Esophagus mucosa (tissue), 1 donor: Measurements from ENCODE around the gene SYN1. TPM values are rescaled to one million over a fixed set of nuclear protein-coding genes. Genes with fewer than 3 reads are reported as not detected.
"Not testable (repeated sequence)": the region's sequence is repeated elsewhere in the genome, so short reads cannot be mapped to it uniquely, and the experiment has no call there.

ENCODE experiments used
- ATAC-seq: fragments of 200-7000 bp; cut with Tn5 transposase; one replicate; pipeline ENCODE4 v1.9.1; 2020
- total RNA-seq: library from RNA; stranded (reverse); gene quantifications from one replicate; pipeline ENCODE4 v1.2.4, GENCODE V29; 2023
- donor health status: DM: yes; HTN: yes; CAD: no.

The SYN1 gene
- total RNA-seq, result 0.16 TPM

- ATAC-seq, result peak; percentile 88
Observed at GRCh38 chrX:47619486-47620302, at the start of gene SYN1. Gene SYN1, minus strand, starts transcription at chrX:47619857. Its CDS starts 129 bp downstream, at chrX:47619728.

- not testable (repeated sequence) for ATAC-seq
Observed at GRCh38 chrX:47665797-47666196, 46.1 kb upstream of the SYN1 start.

- ATAC-seq, result no peak
Observed at GRCh38 chrX:47664737-47665136, 45.1 kb upstream of the SYN1 start.

- ATAC-seq, result no peak
Observed at GRCh38 chrX:47662144-47662657, 42.5 kb upstream of the SYN1 start.

DNA sequence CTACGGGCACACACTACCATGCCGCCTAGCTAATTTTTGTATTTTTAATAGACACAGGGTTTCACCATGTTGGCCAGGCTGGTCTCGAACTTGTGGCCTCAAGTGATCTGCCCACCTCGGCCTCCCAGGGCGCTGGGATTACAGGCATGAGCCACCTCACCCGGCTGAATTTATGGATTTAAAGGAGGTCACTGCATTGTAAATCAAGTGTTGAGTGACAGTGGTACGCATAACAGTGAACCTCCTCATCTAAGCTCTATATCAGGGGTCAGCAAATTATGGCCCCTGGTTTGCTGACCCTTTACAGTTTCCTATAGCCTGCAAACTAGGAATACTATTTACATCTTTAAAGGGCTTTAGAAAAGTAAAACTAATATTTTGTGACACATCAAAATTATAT lies 41.9 kb upstream of the SYN1 start:
- ATAC-seq, result no peak

- no peak for ATAC-seq
Observed at GRCh38 chrX:47659421-47659726, 39.7 kb upstream of the SYN1 start.

GRCh38 chrX:47658684-47659420 lies 39.2 kb upstream of the SYN1 start, which contains the start of gene UXT:
Gene UXT, minus strand, starts transcription at chrX:47659180. Its CDS starts 253 bp downstream, at chrX:47658927.
- peak; percentile 95 for ATAC-seq

GRCh38 chrX:47658301-47658683 lies 38.6 kb upstream of the SYN1 start:
- no peak for ATAC-seq

DNA sequence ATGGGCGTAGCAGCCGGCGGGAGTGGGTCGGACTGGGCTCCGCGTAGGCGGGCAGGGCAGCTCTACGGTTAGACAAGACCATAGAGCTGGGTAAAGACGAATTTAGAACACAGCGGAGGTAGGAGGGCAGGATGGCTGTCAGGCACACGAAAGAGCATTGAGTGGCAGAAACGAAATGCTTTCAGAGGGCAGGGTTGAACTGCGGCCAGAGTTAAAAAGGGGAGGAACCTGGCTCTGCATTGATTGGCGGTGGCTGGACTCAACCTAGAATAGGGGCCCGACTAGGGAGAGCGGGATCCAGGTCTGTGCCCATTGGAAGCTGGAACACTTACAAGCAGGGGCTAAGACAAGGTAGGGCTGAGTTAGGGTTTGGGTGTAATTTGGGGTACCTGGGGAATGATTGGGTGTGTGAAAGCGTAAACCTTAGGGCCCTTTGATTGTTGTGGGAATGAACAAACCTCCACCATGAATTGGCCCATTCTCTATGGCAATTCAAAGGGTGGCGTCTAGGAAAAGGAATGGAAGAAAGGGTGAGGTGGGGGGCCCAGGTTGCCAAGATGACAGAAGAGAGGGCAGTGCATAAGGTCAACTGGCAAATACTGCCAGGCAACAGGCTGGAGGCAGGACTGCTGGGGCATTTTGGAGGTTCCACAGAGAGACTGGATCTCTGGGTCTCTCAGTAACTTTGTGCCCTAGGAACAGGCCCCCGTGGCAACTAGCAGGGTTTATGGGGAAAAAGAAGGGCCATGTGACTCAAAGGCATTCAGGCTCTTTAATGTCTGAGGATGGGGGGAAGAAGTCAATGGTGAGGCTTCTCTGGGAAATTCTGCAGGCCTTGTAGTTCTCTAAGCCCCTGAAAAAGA lies 31.6 kb upstream of the SYN1 start:
- peak; percentile 1 for ATAC-seq

- peak; percentile 97 for ATAC-seq
Observed at GRCh38 chrX:47650164-47651042, 30.7 kb upstream of the SYN1 start, which contains the start of gene ELK1. Gene ELK1, minus strand, starts transcription at chrX:47650563. Its CDS starts 9,122 bp downstream, at chrX:47641441.

DNA sequence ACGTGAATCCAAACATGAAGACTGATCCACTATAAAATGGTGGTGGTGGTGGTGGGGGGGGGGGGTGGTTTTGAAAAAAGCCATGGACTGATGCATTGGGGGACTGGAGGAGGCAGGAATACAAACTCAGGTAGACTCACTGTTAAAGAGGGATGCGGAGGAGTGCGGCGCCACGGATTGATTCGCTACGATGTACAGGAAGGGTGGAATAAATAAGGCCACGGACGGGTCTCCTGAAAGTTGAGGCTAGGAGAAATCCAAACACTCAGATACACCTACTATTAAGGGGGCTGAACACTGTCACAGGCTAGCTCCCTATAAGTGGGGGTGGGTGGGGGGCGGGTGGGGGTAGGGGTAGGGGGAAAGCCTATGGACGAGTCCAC lies 30.1 kb upstream of the SYN1 start:
- ATAC-seq, result no peak

DNA sequence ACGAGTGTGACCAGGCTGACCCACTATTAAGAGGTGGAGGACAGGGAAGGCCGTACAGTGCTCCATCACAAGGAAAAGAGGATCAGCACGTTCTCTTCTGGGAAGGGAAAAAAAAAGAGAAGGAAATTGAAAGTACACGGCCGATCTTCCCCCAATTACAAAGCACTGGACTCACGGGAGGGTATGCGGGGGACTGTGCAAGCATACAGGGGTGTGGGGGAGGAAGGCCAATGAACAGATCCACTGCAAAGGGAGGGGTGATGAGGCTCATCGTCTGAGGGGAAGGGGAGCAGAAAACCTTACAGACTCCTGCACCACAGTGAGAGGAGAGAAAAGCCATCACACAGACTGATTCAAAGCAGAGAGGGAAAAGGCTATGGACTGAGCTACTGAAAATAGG lies 29.6 kb upstream of the SYN1 start:
- ATAC-seq, result no peak

DNA sequence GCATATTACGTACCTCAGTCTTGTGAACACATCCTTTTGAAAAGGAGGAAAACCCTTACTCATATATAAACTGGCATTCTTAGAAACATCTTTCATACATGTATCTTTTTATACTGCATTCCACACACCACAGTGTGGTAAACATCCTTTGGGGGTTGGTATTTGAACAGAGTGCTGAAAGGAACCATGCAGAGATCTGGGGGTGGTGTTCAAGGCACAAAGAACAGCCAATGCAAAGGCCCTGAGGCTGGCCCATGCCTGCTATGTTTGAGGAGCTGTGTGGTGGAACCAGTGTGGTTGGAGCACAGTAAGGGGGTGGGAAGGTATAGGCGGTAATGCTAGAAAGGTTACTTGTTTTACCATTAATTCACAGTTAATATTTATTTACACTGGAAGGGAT lies 28.7 kb upstream of the SYN1 start:
- ATAC-seq, result no peak

- no peak for ATAC-seq
Observed at GRCh38 chrX:47646636-47647035, 27.0 kb upstream of the SYN1 start.

- ATAC-seq, result no peak
Observed at GRCh38 chrX:47645530-47645929, 25.9 kb upstream of the SYN1 start.

- no peak for ATAC-seq
Observed at GRCh38 chrX:47644557-47645091, 25.0 kb upstream of the SYN1 start.

GRCh38 chrX:47643926-47644325 lies 24.3 kb upstream of the SYN1 start:
- no peak for ATAC-seq

DNA sequence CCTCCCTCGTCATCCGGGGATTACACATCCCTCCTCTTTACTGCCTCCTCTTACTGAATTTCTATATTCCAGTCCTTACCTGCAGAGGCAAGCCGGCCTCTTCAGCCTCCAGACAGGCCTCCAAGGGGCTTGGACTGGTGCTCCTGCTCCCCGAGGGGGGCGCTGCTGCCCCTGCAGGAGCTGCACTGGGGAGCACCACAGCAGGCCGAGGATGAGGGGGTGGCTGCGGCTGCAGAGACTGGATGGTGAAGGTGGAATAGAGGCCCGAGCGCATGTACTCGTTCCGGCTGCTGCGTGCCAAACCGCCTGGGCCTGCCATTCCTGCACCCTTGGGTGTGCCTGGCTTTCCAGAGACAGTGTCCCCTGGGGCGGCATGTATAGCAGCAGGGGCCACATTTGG lies 19.2 kb upstream of the SYN1 start:
- no peak for ATAC-seq

DNA sequence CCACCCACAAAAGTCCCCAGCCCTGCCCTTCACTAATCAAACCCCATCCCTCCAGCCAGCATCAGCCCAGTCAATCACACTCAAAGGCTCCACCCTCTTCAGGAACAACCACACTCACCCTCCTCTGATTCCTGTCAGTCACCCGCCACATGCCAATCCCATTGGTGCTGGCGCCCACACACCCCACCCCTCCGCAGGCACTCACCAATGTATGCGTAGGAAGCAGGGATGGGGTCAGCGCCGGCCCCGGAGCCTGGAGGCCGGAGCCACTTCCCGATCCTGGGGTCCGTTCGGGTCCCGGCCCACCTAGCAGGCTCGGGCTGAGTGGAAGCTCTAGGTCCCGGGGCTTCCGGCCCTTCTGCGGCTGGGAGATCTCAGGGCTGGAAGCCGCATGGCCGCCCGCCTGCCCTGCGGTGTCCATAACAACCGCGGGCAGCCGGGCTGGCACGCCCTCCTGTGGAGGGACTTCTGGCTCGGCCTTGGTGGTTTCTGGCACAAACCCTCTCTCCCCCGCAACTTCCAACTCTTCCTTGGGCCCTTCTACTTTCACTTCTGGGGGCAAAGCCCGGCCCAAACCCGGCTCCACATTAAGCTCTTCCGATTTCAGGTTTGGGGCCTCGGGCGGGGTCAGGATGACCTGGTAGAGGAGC lies 18.0 kb upstream of the SYN1 start:
- ATAC-seq, result peak; percentile 23

GRCh38 chrX:47634871-47635575 lies 15.4 kb upstream of the SYN1 start:
- no peak for ATAC-seq
